Keratinocyte (primary cell): ENCODE data around the gene NOS1AP. TPM values are rescaled to one million over a fixed set of nuclear protein-coding genes. Genes with fewer than 3 reads are reported as not detected.

Experiments
- DNase-seq: peaks from one replicate; pipeline ENCODE4 v3.0.0-alpha.2; 2011; ENCODE audit warnings: low read depth, missing footprints, low spot score
- FAIRE-seq: peaks from 2 replicates; lab custom pipeline; 2011; peaks lifted over from hg19 to GRCh38; lab: Jason Lieb, UNC
- H2AFZ ChIP-seq: 2 replicates; pipeline ENCODE4 v1.6.0; 2012; ENCODE audit warnings: low read length, control low read depth, inconsistent platforms; ENCODE audit not compliant: control insufficient read depth
- H3K27ac ChIP-seq: 2 replicates; pipeline ENCODE4 v1.5.1; 2011; ENCODE audit warnings: low read length; ENCODE audit not compliant: control insufficient read depth, insufficient read depth
- H3K27me3 ChIP-seq: 3 replicates; pipeline ENCODE4 v1.6.0; 2011; ENCODE audit warnings: low read length; ENCODE audit not compliant: control insufficient read depth, insufficient read depth; ENCODE audit errors: extremely low read depth
- H3K36me3 ChIP-seq, 2 experiments: 2 replicates in 1 of 2; 3 replicates in 1 of 2; pipeline ENCODE4 v1.5.1; 2011; ENCODE audit warnings: low read length in 2 of 2, mild to moderate bottlenecking in 1 of 2; ENCODE audit not compliant: control insufficient read depth in 2 of 2, insufficient read depth in 2 of 2; ENCODE audit errors: extremely low read depth in 1 of 2
- H3K4me1 ChIP-seq: 3 replicates; pipeline ENCODE4 v1.5.1; 2011; ENCODE audit warnings: low read length; ENCODE audit not compliant: control insufficient read depth, insufficient read depth; ENCODE audit errors: extremely low read depth
- H3K4me2 ChIP-seq: 3 replicates; pipeline ENCODE4 v1.6.0; 2011; ENCODE audit warnings: low read depth, low read length; ENCODE audit not compliant: control insufficient read depth, insufficient read depth; ENCODE audit errors: extremely low read depth
- H3K4me3 ChIP-seq, 3 experiments: fragments of 200-600 bp in 1 of 3; sonication (generic) in 1 of 3; 2 replicates in 2 of 3; 3 replicates in 1 of 3; pipeline ENCODE4 v1.5.1; 2011 to 2016; ENCODE audit warnings: low read length in 3 of 3, mild to moderate bottlenecking in 3 of 3, control low read depth in 2 of 3, inconsistent platforms in 1 of 3, low read depth in 1 of 3, mixed read lengths in 1 of 3, mixed run types in 1 of 3, moderate library complexity in 1 of 3; ENCODE audit not compliant: control insufficient read depth in 2 of 3, insufficient read depth in 2 of 3; ENCODE audit errors: extremely low read depth in 1 of 3
- H3K79me2 ChIP-seq: 2 replicates; pipeline ENCODE4 v1.6.0; 2012; ENCODE audit warnings: low read length; ENCODE audit not compliant: control insufficient read depth, insufficient read depth
- H3K9ac ChIP-seq: 3 replicates; pipeline ENCODE4 v1.6.0; 2011; ENCODE audit warnings: low read length; ENCODE audit not compliant: control insufficient read depth, insufficient read depth; ENCODE audit errors: extremely low read depth
- H3K9me1 ChIP-seq: 3 replicates; pipeline ENCODE4 v1.6.0; 2011; ENCODE audit warnings: low read length; ENCODE audit not compliant: control insufficient read depth, insufficient read depth; ENCODE audit errors: extremely low read depth
- H3K9me3 ChIP-seq: 2 replicates; pipeline ENCODE4 v1.5.1; 2012; ENCODE audit warnings: low read depth, low read length; ENCODE audit not compliant: control insufficient read depth
- H4K20me1 ChIP-seq: 3 replicates; pipeline ENCODE4 v1.6.0; 2011; ENCODE audit warnings: low read length; ENCODE audit not compliant: control insufficient read depth, insufficient read depth; ENCODE audit errors: extremely low read depth
- CTCF ChIP-seq, 3 experiments: IDR thresholded peaks in 1 of 3; conservative IDR thresholded peaks in 1 of 3; optimal IDR thresholded peaks in 1 of 3; 2 replicates in 2 of 3; 3 replicates in 1 of 3; pipeline versions ENCODE3 to v1.5.1; 2011; ENCODE audit warnings: low read length in 3 of 3, mild to moderate bottlenecking in 3 of 3, moderate library complexity in 2 of 3, control low read depth in 1 of 3, inconsistent platforms in 1 of 3; ENCODE audit not compliant: insufficient read depth in 2 of 3; ENCODE audit errors: extremely low read depth in 1 of 3
- EZH2 ChIP-seq: IDR thresholded peaks from one replicate; pipeline ENCODE4 v1.6.1; 2012; ENCODE audit warnings: inconsistent platforms, mild to moderate bottlenecking, low read length, moderate library complexity
- dilution Hi-C: fragments of 300-500 bp; cut with MboI; formaldehyde crosslinking; loops from one replicate; pipeline ENCODE4 v1.7.0; 2020; ENCODE audit warnings: low sequenced_read_pairs; ENCODE audit not compliant: extremely low pct_ligation_motif_present
- polyA plus RNA-seq, 5 experiments: library from polyadenylated mRNA; depleted of rRNA in 3 of 5; stranded (reverse) in 3 of 5; stranded (forward) in 1 of 5; unstranded in 1 of 5; fragments of >200 nt; gene quantifications; 1 replicate in 1 of 5; 2 replicates in 3 of 5; 3 replicates in 1 of 5; pipeline versions ENCODE4 v1.2.1 to v1.2.3, GENCODE V29; 2011 to 2012; ENCODE audit warnings: missing spikeins in 2 of 5, low read depth in 1 of 5, low replicate concordance in 1 of 5

Gene NOS1AP
- polyA plus RNA-seq, 1 donor (not counting 4 experiments of a cell fraction or from before 2014, with no cell fraction given): not detected

- FAIRE-seq (no peak), DNase-seq (no peak)
- Histone ChIP-seq H3K9me3 (no peaks in the 10 kb centered on the region), H2AFZ (no peak overlapping the region), H3K4me2 (peak overlapping the region; percentile 31), H3K36me3 (no peaks in the 10 kb centered on the region), H4K20me1 (no peaks in the 10 kb centered on the region), H3K9ac (no peak overlapping the region), H3K9me1 (no peaks in the 10 kb centered on the region), H3K4me1 (peaks cover 24% of the 10 kb centered on the region), H3K27me3 (no peaks in the 10 kb centered on the region), H3K4me3 (no peak overlapping the region), H3K27ac (no peak overlapping the region), H3K79me2 (no peaks in the 10 kb centered on the region)
- dilution Hi-C loops: no loop called here
- TF ChIP-seq CTCF (optimal IDR thresholded peaks at IDR 0.05 in 1 of 3, IDR thresholded peaks at IDR 0.05 in 1 of 3, conservative IDR thresholded peaks at IDR 0.05 in 1 of 3; ENCODE audit: extremely low read depth in 1 of 3, insufficient read depth in 2 of 3, low read length in 3 of 3) (no peak), EZH2 (no peak)
Measured at GRCh38 chr1:162137179-162137960, 67.9 kb downstream of the NOS1AP start.

GRCh38 chr1:162138112-162138511 lies 68.6 kb downstream of the NOS1AP start:
- Histone ChIP-seq H3K9me3 (no peaks in the 10 kb centered on the region), H3K9ac (no peak overlapping the region), H3K27ac (no peak overlapping the region), H3K79me2 (no peaks in the 10 kb centered on the region), H3K4me3 (no peak overlapping the region), H3K27me3 (no peaks in the 10 kb centered on the region), H3K4me2 (no peak overlapping the region), H3K4me1 (peaks cover 24% of the 10 kb centered on the region), H3K36me3 (no peaks in the 10 kb centered on the region), H4K20me1 (no peaks in the 10 kb centered on the region), H3K9me1 (no peaks in the 10 kb centered on the region), H2AFZ (no peak overlapping the region)
- no peak for FAIRE-seq
- no peak for DNase-seq
- TF ChIP-seq EZH2 (no peak), CTCF (optimal IDR thresholded peaks at IDR 0.05 in 1 of 3, IDR thresholded peaks at IDR 0.05 in 1 of 3, conservative IDR thresholded peaks at IDR 0.05 in 1 of 3; ENCODE audit: extremely low read depth in 1 of 3, insufficient read depth in 2 of 3, low read length in 3 of 3) (no peak)
- dilution Hi-C loops: no loop called here
